ENCODE data around the gene CA10. TPM values are rescaled to one million over a fixed set of nuclear protein-coding genes. Genes with fewer than 3 reads are reported as not detected.

Gene CA10
- total RNA-seq, 1 experiment from 2014 or later, result 0.46 TPM

DNA sequence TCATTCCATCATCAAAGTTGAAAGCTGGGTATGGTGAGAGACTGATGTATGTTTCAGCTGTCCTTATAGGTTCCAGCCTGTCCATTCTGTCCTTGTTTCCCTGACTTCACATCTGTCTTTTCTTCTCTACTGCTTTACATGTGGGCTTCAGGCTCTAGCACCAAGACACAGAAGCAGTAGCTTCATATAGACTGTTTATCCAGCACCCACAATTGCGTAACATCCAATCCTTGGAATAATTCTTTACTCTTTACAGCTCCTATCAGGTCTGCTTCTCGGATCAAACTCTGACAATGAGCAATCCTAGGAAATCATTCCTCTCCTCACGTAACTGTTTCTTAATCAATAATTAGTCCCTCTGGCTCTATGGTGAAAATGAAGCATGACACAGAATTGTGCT, 158.9 kb downstream of the CA10 start:
- H3K36me3 Mint-ChIP-seq (ENCODE audit: insufficient read depth in 1 of 3, low read depth in 3 of 3), result no peaks in the 10 kb centered on the region
- H3K27me3 Mint-ChIP-seq (ENCODE audit: low read depth), result no peaks in the 10 kb centered on the region; the same call in 1 of the 2 replicates
- no CpG with 5 or more reads among the region's 3 CpGs for WGBS (ENCODE audit: extremely low coverage, insufficient read length, low lambda C conversion rate)
- Histone ChIP-seq H3K4me1 (ENCODE audit: insufficient read depth, low read length) (0 out of 2 replicates have a peak, but pooled peaks cover 2% of the 10 kb centered on the region), H4K20me1 (ENCODE audit: control insufficient read depth, insufficient read depth, insufficient read length) (no peaks in the 10 kb centered on the region), H2BK12ac (ENCODE audit: insufficient read length, low read depth, low read length) (no peak overlapping the region), H3K4me2 (ENCODE audit: insufficient read depth, insufficient read length, low read length) (no peak overlapping the region), H3K4ac (ENCODE audit: low read depth, low read length) (no peak overlapping the region), H2BK15ac (ENCODE audit: low read depth, low read length) (no peak overlapping the region), H2BK20ac (ENCODE audit: low read depth, low read length, poor library complexity, severe bottlenecking) (no peak overlapping the region), H2AFZ (ENCODE audit: low read length) (no peak overlapping the region), H2AK5ac (ENCODE audit: insufficient read length, low read length) (no peak overlapping the region), H3K23me2 (ENCODE audit: insufficient read length, low read depth, low read length, poor library complexity, severe bottlenecking) (no peaks in the 10 kb centered on the region), H4K91ac (ENCODE audit: insufficient read length, low read depth, low read length) (no peak overlapping the region), H3K56ac (ENCODE audit: insufficient read length, low read depth, low read length) (no peak overlapping the region), H3K23ac (ENCODE audit: insufficient read length, low read depth, low read length) (no peak overlapping the region), H3K18ac (ENCODE audit: insufficient read length, low read depth, low read length) (no peak overlapping the region), H3T11ph (ENCODE audit: low read length) (no peak overlapping the region), H4K5ac (ENCODE audit: insufficient read length, low read depth, low read length) (no peak overlapping the region), H3K79me2 (ENCODE audit: insufficient read depth, low read length) (no peaks in the 10 kb centered on the region), H3K27ac (ENCODE audit: insufficient read length, low read depth, low read length) (no peak overlapping the region), H2BK120ac (ENCODE audit: low read depth, low read length, poor library complexity, severe bottlenecking) (no peak overlapping the region), H3K9me3 (ENCODE audit: control insufficient read depth, low read depth, low read length) (no peaks in the 10 kb centered on the region), H3K79me1 (ENCODE audit: insufficient read depth, low read depth, low read length, poor library complexity, severe bottlenecking) (no peaks in the 10 kb centered on the region), H3K14ac (ENCODE audit: insufficient read depth, low read length) (no peak overlapping the region), H4K8ac (replicated peaks; ENCODE audit: insufficient read length, low read depth, low read length) (no peak overlapping the region), H3K9ac (ENCODE audit: extremely low read depth, insufficient read length, low read length) (no peak overlapping the region), H2BK5ac (ENCODE audit: insufficient read length, low read length) (no peak overlapping the region), H3K27me3 (ENCODE audit: insufficient read depth, low read length) (no peaks in the 10 kb centered on the region)
- TF ChIP-seq CTCF (conservative IDR thresholded peaks at IDR 0.05), result no peak
- no peak for DNase-seq
- H3K27ac Mint-ChIP-seq, result no peak overlapping the region
- no peaks in the 10 kb centered on the region for H3K9me3 Mint-ChIP-seq
- H3K4me1 Mint-ChIP-seq, result peaks cover 0 to 3% of the 10 kb centered on the region in 2 experiments; a peak in 1 of 4 replicates
- H3K4me3 Mint-ChIP-seq, result no peak overlapping the region

Measured in H9 (cell line).